IMR-90 (cell line): ENCODE measurements around the gene PRKG2.

Experiments used
- BHLHE40 ChIP-seq: fragments of 150-350 bp; IDR thresholded peaks from 2 replicates; pipeline ENCODE4 v1.6.1; 2016; ENCODE audit warnings: mild to moderate bottlenecking, low read depth, low read length
- CEBPB ChIP-seq: IDR thresholded peaks from 2 replicates; pipeline ENCODE4 v1.6.1; 2012; ENCODE audit warnings: low read depth, low read length, improper control_type of control experiment
- FOS ChIP-seq: fragments of 150-350 bp; IDR thresholded peaks from 2 replicates; pipeline ENCODE4 v1.6.1; 2016; ENCODE audit warnings: low read depth, low read length
- MXI1 ChIP-seq: IDR thresholded peaks from 2 replicates; pipeline ENCODE4 v1.6.1; 2012; ENCODE audit warnings: low read depth, mild to moderate bottlenecking, low read length, moderate library complexity, borderline replicate concordance
- POLR2A ChIP-seq: IDR thresholded peaks from 2 replicates; pipeline ENCODE4 v1.6.1; 2012; ENCODE audit warnings: mild to moderate bottlenecking, low read depth, low read length
- RCOR1 ChIP-seq: IDR thresholded peaks from 2 replicates; pipeline ENCODE4 v1.6.1; 2012; ENCODE audit warnings: mild to moderate bottlenecking, low read length, improper control_type of control experiment; ENCODE audit not compliant: insufficient replicate concordance
- RFX5 ChIP-seq: IDR thresholded peaks from 2 replicates; pipeline ENCODE4 v1.8.0; 2012; ENCODE audit warnings: low read depth, mild to moderate bottlenecking, low read length, moderate library complexity
- TF ChIP-seq, protein P1 (sequence below): conservative IDR thresholded peaks from 2 replicates; pipeline ENCODE4 v1.5.1; 2012; ENCODE audit warnings: mild to moderate bottlenecking, low read depth, low read length, improper control_type of control experiment

DNA sequence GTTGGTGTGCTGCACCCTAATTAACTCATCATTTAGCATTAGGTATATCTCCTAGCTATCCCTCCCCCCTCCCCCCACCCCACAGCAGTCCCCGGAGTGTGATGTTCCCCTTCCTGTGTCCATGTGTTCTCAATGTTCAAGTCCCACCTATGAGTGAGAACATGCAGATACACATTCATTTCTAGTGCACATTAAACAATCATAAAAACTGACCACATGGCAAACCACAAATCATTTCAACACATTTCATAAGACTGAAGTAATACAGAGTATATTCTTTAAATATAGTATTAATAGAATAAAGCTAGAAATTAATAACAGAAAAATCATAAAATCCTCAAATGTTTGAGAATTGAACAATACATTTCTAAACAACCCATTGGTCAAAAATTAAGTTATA is 34.1 kb downstream of the PRKG2 start:
- TF ChIP-seq, protein P1, sequence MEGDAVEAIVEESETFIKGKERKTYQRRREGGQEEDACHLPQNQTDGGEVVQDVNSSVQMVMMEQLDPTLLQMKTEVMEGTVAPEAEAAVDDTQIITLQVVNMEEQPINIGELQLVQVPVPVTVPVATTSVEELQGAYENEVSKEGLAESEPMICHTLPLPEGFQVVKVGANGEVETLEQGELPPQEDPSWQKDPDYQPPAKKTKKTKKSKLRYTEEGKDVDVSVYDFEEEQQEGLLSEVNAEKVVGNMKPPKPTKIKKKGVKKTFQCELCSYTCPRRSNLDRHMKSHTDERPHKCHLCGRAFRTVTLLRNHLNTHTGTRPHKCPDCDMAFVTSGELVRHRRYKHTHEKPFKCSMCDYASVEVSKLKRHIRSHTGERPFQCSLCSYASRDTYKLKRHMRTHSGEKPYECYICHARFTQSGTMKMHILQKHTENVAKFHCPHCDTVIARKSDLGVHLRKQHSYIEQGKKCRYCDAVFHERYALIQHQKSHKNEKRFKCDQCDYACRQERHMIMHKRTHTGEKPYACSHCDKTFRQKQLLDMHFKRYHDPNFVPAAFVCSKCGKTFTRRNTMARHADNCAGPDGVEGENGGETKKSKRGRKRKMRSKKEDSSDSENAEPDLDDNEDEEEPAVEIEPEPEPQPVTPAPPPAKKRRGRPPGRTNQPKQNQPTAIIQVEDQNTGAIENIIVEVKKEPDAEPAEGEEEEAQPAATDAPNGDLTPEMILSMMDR, result no peak
- TF ChIP-seq CEBPB (no peak), POLR2A (no peak), RCOR1 (no peak), RFX5 (no peak), FOS (no peak), MXI1 (no peak), BHLHE40 (no peak)
